ENCODE measurements around the gene KCNK3. TPM values are rescaled to one million over a fixed set of nuclear protein-coding genes. Genes with fewer than 3 reads are reported as not detected.

The KCNK3 gene
- total and polyA plus RNA-seq, 2 of the 13 experiments (the other 11 are each of a cell fraction or from before 2014, with no cell fraction given): not detected

- TF ChIP-seq ZNF101 (CRISPR knock-in tag; IDR thresholded peaks at IDR 0.05; ENCODE audit: borderline replicate concordance, low read depth) (no peak), ATF5 (CRISPR knock-in tag; IDR thresholded peaks at IDR 0.05; ENCODE audit: low read depth) (no peak), SMYD3 (CRISPR knock-in tag; IDR thresholded peaks at IDR 0.05) (no peak), ATRX (CRISPR knock-in tag; IDR thresholded peaks at IDR 0.05; ENCODE audit: borderline replicate concordance) (no peak), HDAC1 (CRISPR knock-in tag; IDR thresholded peaks at IDR 0.05) (peak; percentile 57), ZNF124 (CRISPR knock-in tag; IDR thresholded peaks at IDR 0.05) (no peak), NFRKB (IDR thresholded peaks at IDR 0.05) (no peak), NFATC3 (CRISPR knock-in tag; IDR thresholded peaks at IDR 0.05) (0 out of 2 replicates have a peak, but pooled peaks have one; percentile 68), GABPA (IDR thresholded peaks at IDR 0.05; ENCODE audit: low read depth, low read length) (no peak), GABPA (CRISPR knock-in tag; IDR thresholded peaks at IDR 0.05; ENCODE audit: low read depth) (peak; percentile 52), DMAP1 (CRISPR knock-in tag; IDR thresholded peaks at IDR 0.05) (no peak), ZNF331 (CRISPR knock-in tag; IDR thresholded peaks at IDR 0.05) (peak; percentile 61; the same call in 1 of the 2 replicates)
- TF ChIP-seq, protein P1, sequence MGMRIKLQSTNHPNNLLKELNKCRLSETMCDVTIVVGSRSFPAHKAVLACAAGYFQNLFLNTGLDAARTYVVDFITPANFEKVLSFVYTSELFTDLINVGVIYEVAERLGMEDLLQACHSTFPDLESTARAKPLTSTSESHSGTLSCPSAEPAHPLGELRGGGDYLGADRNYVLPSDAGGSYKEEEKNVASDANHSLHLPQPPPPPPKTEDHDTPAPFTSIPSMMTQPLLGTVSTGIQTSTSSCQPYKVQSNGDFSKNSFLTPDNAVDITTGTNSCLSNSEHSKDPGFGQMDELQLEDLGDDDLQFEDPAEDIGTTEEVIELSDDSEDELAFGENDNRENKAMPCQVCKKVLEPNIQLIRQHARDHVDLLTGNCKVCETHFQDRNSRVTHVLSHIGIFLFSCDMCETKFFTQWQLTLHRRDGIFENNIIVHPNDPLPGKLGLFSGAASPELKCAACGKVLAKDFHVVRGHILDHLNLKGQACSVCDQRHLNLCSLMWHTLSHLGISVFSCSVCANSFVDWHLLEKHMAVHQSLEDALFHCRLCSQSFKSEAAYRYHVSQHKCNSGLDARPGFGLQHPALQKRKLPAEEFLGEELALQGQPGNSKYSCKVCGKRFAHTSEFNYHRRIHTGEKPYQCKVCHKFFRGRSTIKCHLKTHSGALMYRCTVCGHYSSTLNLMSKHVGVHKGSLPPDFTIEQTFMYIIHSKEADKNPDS (CRISPR knock-in tag; IDR thresholded peaks at IDR 0.05): no peak
- TF ChIP-seq, protein P2, sequence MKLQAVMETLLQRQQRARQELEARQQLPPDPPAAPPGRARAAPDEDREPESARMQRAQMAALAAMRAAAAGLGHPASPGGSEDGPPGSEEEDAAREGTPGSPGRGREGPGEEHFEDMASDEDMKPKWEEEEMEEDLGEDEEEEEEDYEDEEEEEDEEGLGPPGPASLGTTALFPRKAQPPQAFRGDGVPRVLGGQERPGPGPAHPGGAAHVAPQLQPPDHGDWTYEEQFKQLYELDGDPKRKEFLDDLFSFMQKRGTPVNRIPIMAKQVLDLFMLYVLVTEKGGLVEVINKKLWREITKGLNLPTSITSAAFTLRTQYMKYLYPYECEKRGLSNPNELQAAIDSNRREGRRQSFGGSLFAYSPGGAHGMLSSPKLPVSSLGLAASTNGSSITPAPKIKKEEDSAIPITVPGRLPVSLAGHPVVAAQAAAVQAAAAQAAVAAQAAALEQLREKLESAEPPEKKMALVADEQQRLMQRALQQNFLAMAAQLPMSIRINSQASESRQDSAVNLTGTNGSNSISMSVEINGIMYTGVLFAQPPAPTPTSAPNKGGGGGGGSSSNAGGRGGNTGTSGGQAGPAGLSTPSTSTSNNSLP (IDR thresholded peaks at IDR 0.05; ENCODE audit: low read depth, low read length): peak; percentile 36; the same call in 1 of the 2 replicates
- TF ChIP-seq, protein P3, sequence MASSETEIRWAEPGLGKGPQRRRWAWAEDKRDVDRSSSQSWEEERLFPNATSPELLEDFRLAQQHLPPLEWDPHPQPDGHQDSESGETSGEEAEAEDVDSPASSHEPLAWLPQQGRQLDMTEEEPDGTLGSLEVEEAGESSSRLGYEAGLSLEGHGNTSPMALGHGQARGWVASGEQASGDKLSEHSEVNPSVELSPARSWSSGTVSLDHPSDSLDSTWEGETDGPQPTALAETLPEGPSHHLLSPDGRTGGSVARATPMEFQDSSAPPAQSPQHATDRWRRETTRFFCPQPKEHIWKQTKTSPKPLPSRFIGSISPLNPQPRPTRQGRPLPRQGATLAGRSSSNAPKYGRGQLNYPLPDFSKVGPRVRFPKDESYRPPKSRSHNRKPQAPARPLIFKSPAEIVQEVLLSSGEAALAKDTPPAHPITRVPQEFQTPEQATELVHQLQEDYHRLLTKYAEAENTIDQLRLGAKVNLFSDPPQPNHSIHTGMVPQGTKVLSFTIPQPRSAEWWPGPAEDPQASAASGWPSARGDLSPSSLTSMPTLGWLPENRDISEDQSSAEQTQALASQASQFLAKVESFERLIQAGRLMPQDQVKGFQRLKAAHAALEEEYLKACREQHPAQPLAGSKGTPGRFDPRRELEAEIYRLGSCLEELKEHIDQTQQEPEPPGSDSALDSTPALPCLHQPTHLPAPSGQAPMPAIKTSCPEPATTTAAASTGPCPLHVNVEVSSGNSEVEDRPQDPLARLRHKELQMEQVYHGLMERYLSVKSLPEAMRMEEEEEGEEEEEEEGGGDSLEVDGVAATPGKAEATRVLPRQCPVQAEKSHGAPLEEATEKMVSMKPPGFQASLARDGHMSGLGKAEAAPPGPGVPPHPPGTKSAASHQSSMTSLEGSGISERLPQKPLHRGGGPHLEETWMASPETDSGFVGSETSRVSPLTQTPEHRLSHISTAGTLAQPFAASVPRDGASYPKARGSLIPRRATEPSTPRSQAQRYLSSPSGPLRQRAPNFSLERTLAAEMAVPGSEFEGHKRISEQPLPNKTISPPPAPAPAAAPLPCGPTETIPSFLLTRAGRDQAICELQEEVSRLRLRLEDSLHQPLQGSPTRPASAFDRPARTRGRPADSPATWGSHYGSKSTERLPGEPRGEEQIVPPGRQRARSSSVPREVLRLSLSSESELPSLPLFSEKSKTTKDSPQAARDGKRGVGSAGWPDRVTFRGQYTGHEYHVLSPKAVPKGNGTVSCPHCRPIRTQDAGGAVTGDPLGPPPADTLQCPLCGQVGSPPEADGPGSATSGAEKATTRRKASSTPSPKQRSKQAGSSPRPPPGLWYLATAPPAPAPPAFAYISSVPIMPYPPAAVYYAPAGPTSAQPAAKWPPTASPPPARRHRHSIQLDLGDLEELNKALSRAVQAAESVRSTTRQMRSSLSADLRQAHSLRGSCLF (CRISPR knock-in tag; IDR thresholded peaks at IDR 0.05; ENCODE audit: borderline replicate concordance): no peak
- TF ChIP-seq, protein P4, sequence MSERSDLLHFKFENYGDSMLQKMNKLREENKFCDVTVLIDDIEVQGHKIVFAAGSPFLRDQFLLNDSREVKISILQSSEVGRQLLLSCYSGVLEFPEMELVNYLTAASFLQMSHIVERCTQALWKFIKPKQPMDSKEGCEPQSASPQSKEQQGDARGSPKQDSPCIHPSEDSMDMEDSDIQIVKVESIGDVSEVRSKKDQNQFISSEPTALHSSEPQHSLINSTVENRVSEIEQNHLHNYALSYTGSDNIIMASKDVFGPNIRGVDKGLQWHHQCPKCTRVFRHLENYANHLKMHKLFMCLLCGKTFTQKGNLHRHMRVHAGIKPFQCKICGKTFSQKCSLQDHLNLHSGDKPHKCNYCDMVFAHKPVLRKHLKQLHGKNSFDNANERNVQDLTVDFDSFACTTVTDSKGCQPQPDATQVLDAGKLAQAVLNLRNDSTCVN (CRISPR knock-in tag; IDR thresholded peaks at IDR 0.05; ENCODE audit: borderline replicate concordance): no peak
- TF ChIP-seq, protein P5, sequence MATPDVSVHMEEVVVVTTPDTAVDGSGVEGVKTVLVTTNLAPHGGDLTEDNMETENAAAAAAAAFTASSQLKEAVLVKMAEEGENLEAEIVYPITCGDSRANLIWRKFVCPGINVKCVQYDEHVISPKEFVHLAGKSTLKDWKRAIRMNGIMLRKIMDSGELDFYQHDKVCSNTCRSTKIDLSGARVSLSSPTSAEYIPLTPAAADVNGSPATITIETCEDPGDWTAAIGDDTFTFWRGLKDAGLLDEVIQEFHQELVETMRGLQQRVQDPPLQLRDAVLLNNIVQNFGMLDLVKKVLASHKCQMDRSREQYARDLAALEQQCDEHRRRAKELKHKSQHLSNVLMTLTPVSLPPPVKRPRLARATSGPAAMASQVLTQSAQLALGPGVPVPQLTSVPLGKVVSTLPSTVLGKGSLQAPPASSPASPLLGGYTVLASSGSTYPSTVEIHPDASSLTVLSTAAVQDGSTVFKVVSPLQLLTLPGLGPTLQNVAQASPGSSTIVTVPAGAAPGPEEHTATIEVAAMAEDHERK (CRISPR knock-in tag; IDR thresholded peaks at IDR 0.05; ENCODE audit: low read depth): no peak
Measured at GRCh38 chr2:26757873-26758789, 65.6 kb downstream of the KCNK3 start (continued).

All from HepG2 (cell line).